DMS79 treated with DMSO at 0.1 percent for 48 hours (cell line): Measurements from ENCODE around the gene PPM1G.
A peak's percentile ranks its signal among the peaks of the same experiment; 100 is the strongest.
"Not testable (repeated sequence)": the region's sequence is repeated elsewhere in the genome, so short reads cannot be mapped to it uniquely, and the experiment has no call there.

Source experiments
- DNase-seq: peaks from one replicate; lab custom pipeline; 2025; lab: John Stamatoyannopoulos, UW

The PPM1G gene

DNA sequence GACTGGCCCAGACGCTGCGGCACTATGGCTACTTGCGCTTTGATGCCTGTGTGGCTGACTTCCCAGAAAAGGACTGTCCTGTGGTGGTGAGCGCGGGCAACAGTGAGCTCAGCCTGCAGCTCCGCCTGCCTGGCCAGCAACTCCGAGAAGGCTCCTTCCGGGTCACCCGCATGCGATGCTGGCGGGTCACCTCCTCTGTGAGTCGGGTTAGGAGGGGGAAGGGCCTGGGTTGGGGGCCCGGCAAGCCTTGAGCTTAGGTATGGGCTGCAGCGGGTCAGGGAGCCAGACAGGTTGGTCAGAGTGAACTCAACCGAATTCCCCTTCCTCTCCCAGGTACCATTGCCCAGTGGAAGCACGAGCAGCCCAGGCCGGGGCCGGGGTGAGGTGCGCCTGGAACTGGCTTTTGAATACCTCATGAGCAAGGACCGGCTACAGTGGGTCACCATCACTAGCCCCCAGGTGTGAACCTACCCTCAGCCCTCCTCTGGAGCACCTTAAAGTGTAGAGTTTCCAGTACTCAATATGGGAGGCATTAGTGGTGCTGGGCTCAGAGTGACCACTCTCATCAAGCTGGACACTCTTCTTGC is 33.8 kb downstream of the PPM1G start:
- DNase-seq, result no peak

- no peak for DNase-seq
These were observed 35.8 kb downstream of the PPM1G start for GRCh38 chr2:27373567-27373966.

DNA sequence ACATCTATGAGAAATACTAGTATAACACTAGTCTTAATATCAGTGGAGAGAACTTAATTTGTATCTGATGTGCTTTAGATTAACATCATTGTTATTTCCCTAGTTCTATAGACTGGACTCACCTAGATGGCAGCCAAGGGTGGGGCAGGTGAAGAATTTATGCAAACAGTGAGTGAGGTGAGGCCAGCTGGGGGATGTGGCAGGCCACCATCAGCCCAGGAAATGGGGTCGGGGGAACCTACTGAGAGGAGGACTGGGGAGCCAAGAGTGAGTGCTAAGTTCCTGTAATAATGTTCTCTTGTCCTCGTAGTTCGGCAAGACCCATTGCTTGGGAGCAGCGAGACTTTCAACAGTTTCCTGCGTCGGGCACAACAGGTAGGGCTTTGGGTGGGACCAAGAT is 36.5 kb downstream of the PPM1G start:
- DNase-seq, result no peak

DNA sequence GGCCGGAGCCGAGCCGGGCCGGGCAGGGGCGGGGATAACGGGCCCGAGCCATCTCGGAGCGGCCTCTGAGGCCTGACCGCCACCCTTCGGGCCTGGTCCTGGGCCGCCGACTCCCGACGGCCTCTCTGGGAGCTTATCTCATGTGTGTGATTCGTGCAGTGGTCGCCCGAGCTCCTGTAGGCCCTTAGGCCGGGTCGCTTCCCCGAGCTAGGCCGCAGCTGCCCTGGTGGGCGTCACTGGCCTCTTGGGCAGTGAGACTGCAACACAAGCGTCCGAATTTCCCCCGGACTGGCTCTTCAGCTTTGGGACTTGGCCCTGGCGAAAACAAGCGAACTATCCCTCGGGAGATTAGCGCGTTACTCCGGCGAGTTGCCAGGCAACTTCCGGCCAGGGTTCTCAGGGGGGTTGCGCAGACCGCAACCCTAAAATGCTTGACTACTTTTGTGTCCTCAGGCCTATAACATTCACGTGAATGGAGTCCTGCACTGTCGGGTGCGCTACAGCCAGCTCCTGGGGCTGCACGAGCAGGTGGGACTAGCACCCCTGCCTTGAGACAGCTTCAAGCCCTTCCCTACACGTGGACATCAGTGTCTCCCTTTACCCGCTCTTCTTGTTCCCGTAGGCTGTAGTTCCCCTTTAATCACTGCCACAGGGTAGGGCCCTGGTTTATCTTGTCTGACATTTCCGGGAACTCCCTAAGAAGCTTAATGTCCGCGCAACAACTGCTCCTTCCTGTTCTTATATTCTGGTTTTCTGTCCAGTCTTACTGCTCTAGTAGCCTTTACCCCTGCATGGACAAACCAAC is 38.4 kb downstream of the PPM1G start:
- peak; percentile 17 for DNase-seq

- peak; percentile 98 for DNase-seq
These were observed 39.2 kb downstream of the PPM1G start, which contains the start of the genes EIF2B4 and SNX17 for GRCh38 chr2:27370026-27370815. TSS of gene EIF2B4 (minus strand) at chr2:27370338. CDS start at chr2:27370314, 24 bp downstream. TSS of gene SNX17 (plus strand) at chr2:27370616. CDS start at chr2:27370744, 128 bp downstream.

DNA sequence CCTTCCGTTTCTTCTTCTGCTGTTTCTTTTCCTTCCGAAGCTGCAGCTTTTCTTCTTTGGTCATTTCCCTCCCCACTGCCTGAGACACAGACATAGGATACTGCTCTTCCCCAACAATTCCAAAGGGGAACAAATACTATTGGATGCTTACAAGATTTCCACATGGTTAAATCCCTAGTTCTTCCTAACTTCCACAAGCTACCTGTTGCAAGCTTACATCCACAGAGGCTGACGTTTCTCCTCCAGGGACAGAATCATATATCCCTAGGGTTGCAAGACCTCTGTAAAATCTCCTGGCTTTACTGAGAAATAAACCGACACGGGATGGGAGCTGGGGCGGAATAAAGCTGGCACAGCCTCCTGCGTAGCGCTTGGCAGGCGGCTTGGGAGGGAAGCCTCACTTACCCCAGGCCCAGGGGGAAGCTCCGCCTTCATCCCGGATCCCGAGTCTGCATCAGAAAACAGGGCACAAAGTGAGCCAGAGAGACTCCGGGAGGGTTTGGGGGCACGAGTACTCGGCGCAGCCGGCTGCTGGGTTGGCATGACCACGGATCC is 39.8 kb downstream of the PPM1G start:
- DNase-seq, result peak; percentile 37

- DNase-seq, result no peak
These were observed 45.5 kb downstream of the PPM1G start for GRCh38 chr2:27363933-27364332.

- no peak for DNase-seq
These were observed 46.5 kb downstream of the PPM1G start for GRCh38 chr2:27362678-27363420.

- DNase-seq, result peak; percentile 94
These were observed 52.8 kb downstream of the PPM1G start, which contains the start of gene GTF3C2 for GRCh38 chr2:27356382-27357181. TSS of gene GTF3C2 (minus strand) at chr2:27356764. CDS start at chr2:27343554, 13,210 bp downstream.

DNA sequence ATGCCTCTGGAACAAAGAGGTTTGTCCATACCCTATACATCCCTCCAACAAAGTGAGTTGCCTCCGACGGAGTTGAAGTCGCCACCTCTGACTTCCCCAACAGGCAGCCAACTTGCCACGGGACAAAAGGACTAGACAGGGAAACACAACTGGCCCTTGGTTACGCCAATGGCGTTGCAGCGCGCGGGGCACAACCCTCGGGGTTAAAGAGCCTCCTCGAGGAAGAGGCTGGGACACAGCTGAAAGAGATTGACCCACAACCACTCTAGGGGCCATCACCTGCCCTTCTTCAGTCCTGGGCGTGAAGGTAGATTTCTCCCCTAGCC is 53.4 kb downstream of the PPM1G start:
- peak; percentile 64 for DNase-seq

DNA sequence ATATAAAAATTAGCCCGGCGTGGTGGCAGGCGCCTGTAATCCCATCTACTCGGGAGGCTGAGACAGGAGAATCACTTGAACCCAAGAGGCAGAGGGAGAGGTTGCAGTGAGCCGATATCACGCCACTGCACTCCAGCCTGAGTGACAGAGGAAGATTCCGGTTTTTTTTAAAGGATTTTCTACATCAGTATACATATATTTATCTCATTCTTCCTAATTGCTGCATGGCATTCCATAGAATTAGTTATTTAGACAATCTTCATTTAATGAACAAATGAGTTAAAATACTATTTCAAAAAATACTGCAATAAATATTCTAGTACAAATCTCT is 54.8 kb downstream of the PPM1G start:
- no peak for DNase-seq

DNA sequence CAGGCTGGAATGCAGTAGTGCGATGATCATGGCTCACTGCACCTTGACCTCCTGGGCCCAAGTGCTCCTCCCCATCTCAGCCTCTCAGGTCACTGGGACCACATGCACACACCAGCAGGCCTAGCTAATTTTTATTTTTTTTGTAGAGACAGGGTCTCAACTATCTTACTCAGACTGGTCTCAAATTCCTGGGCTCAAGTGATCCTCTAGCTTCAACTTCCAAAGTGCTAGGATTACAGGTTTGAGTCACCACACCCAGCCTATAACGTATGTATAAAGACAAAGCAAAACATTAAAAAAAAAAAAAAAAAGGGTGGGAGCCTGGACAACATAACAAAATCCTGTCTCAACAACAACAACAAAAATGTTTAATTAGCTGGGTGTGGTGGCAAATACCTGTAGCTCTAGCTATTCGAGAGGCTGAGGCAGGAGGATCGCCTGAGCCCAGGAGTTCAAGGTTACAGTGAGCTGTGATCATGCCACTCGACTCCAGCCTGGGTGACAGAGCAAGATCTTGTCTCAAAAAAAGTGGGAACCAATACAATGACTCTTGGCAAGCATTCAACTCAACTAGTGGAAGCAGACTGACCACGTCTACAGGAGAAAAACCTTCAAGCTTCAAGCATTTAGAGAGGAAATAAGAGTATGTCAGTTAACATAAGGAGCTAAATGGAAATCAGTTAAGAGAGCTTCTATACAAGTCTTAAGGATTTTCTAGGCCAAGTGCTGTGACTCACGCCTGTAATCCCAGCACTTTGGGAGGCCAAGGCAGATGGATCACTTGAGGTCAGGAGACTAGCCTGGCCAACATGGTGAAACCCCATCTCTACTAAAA is 55.4 kb downstream of the PPM1G start:
- DNase-seq, result no peak

DNA sequence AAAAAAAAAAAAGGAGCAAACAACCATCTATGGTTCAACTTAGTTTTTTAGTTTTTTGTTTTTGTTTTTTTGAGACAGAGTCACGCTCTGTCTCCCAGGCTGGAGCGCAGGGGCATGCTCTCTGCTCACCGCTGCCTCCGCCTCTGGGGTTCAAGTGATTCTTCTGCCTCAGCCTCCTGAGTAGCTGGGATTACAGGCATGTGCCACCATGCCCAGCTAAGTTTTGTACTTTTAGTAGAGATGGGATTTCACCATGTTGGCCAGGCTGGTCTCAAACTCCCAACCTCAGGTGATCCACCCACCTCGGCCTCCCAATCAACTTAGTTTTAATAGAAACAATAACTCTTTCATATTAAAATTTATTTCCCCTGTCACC is 56.0 kb downstream of the PPM1G start:
- not testable (repeated sequence) for DNase-seq

DNA sequence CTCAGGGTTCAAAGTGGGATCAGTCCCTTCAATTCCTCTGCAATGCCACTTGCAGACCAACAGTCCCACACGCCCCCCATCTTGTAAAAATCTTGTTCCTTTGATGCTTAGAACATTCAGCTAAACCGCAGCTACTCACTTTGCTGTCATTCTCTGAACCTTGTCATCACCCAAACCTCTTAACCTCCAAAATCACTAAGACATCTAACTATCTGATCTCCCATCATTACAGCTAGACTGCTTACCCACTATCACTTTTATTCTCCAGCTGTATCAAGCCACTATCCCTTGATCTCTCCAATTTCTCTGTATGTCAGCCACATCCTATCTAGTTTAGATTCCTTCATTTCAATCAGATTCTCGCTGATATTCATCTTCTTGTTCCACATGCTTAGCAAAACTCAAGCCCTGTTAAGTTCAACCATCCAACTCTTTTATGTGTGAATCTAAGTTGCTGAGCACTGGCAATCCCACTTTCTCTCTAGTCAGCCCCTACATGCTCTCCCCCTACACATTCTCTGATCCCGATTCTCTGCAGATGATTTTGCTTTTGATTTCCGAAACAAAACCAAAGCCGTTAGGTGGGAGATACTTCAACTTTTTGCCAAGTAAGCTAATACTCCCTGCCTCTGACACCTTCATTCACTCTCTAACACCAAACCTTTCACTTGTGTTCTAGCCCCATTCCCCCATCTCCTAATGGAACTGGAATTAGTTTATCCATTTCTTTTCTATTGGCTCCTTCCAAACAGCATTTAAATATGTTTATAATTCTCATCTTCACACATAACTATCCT is 57.4 kb downstream of the PPM1G start:
- no peak for DNase-seq

DNA sequence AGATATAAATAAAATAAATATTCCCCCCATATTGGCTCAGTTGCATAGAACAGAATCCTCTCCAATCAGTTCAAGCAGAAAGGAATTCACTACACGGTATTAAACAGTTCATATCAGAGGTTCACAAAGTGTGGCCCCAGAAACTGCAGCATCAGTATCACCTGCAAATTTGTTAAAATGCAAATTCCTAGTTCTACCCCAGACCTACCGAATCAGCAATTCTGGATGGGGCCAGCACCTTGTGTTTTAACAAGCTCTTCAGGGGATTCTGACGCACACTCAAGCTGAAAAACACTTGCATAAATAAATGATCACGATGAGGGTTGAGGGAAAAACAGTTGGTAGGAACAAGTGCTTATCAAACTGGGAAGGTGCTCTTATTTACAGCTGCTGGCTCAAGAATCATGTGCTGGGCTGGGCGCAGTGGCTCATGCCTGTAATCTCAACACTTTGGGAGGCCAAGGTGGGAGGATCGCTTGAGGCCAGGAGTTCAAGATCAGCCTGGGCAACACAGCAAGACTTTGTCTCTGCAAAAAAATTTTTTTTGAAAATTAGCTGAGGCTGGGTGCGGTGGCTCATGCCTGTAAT is 59.2 kb downstream of the PPM1G start:
- no peak for DNase-seq

GRCh38 chr2:27347641-27348040 is 61.8 kb downstream of the PPM1G start:
- DNase-seq, result no peak

GRCh38 chr2:27336173-27336572 is 73.2 kb downstream of the PPM1G start:
- no peak for DNase-seq

DNA sequence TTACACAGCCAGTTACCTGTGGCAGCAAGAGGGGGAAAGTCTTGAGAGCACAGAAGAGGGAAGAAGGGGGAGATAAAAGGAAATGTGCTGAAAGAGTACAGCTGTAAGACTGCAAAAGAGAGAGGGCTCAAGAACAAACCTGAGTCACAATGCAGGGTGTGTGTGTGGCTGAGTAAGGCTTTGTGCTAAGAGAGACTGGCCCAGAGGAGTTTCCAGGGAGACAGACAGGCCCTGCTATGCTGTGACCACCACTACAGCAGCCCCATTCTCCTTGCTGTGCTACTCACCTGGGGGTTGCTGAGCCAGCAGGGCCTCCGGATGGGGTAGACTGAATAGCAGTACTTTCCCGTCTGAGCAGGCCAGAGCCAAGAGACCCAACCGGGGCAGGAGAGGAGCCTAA is 74.1 kb downstream of the PPM1G start:
- DNase-seq, result no peak
